Kidney glomerular epithelial cell (primary cell): ENCODE results near the gene NRF1.
A peak's percentile ranks its signal among the peaks of the same experiment; 100 is the strongest.
"Not testable (repeated sequence)": the region's sequence is repeated elsewhere in the genome, so short reads cannot be mapped to it uniquely, and the experiment has no call there.

Experiments
- DNase-seq: peaks from one replicate; lab custom pipeline; 2025; lab: John Stamatoyannopoulos, UW

Gene NRF1

DNA sequence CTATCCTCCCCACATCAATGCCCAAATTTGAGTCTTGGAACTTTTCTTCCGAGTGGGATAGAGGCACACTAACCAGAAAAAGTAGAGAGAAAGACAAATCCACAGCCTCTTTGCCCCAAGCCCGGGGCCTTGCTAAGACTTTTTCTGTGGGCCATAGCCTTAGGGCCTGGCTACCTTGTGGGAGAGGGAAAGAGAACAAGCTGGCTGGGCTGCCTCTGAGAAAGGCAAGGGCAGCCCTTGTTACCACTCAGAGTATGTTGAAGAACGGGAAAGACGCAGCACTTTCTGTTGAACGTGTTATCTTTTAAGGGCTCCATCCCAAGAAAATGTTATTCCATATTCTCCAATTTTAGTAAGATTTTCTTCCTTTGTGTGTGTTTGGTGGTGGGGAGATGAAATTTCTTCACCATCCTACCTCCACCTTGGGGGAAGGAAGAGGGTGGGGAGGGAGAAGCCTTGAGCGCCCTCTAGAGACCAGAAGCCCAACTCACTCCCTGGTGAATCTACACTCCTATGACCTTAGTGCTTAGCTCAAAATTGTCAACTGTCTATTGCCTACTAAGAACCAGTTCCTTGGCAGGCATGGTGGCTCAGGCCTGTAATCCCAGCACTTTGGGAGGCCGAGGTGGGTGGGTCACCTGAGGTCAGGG is 3.9 kb upstream of the NRF1 start:
- no peak for DNase-seq

GRCh38 chr7:129609666-129610065 is 1.9 kb upstream of the NRF1 start:
- no peak for DNase-seq

- DNase-seq: no peak
These were observed 743 bp upstream of the NRF1 start for GRCh38 chr7:129610709-129611245.

DNA sequence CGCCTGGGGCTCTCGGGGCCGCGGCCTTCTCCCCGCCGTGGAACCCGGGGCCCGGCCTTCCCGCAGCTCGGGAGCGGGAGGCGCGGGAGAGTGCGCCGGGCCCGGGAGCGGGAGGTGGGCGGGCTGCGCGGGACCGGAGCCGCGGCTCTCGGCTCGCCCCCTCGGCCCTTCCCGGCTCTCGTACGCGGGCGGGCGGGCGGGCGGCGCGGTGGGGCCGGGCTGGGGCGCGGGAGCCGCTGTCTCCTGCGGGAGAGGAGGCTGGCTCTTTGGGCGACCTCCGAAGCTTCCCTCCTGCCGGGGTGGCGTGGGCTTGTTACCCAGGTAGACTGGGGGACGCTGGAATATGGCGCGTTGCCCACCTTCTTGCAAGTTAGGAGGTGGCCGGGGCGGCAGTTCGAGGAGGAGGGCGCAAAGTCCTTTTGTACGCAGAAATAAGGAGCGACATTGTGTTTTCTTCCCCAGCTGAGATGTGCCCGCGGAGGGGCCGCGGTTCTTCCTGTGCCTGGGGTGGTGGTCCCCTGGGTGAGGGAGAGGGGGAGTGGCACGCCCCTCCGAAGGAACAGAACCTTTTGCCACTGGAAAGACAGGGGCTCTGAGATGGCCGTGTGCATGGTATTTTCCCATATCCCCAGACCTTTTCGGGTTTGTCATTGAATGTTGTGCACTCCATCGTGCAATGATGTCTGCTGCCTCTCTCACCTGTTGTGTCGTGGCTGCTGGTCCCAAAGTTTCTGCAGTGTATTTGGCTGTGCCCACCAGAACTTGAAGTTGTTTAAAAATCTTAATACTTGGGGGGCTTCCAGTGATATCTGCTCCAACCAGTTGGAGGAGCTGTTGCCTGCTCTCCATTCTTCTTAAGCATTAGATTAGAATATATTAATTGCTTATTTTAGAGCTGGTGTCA is 844 bp downstream of the NRF1 start:
- peak; percentile 30 for DNase-seq

GRCh38 chr7:129613016-129613337 is 1.5 kb downstream of the NRF1 start:
- no peak for DNase-seq

- DNase-seq: no peak
These were observed 3.5 kb downstream of the NRF1 start for GRCh38 chr7:129615018-129615417.

- DNase-seq: no peak
These were observed 5.0 kb downstream of the NRF1 start for GRCh38 chr7:129616530-129616929.

GRCh38 chr7:129617178-129617577 is 5.7 kb downstream of the NRF1 start:
- DNase-seq: no peak

- no peak for DNase-seq
These were observed 6.1 kb downstream of the NRF1 start for GRCh38 chr7:129617652-129618051.

GRCh38 chr7:129626896-129627295 is 15.4 kb downstream of the NRF1 start:
- no peak for DNase-seq

DNA sequence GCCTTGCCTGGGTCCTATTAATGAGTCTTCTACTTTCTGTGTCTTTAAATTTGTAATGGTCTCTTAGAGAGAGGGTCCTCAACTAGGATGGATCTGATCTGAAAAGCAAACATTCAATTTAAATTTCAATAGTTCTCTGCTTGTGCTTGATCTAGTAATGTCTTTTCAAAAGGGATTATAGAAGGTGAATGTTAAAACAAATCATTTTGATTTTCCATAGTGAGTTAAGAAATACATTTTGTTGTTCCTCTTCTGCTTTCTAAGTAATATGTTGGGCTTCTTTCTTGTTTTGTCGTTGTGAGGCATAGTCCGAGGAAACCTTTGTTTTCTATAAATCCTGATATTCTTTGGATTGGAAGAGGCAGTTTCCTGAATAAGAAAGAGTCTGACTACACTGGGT is 18.8 kb downstream of the NRF1 start:
- DNase-seq: no peak

- no peak for DNase-seq
These were observed 23.0 kb downstream of the NRF1 start for GRCh38 chr7:129634361-129635034.

GRCh38 chr7:129635300-129636029 is 23.9 kb downstream of the NRF1 start:
- peak; percentile 59 for DNase-seq

GRCh38 chr7:129636030-129636550 is 24.6 kb downstream of the NRF1 start:
- not testable (repeated sequence) for DNase-seq

GRCh38 chr7:129636641-129637040 is 25.1 kb downstream of the NRF1 start:
- no peak for DNase-seq

DNA sequence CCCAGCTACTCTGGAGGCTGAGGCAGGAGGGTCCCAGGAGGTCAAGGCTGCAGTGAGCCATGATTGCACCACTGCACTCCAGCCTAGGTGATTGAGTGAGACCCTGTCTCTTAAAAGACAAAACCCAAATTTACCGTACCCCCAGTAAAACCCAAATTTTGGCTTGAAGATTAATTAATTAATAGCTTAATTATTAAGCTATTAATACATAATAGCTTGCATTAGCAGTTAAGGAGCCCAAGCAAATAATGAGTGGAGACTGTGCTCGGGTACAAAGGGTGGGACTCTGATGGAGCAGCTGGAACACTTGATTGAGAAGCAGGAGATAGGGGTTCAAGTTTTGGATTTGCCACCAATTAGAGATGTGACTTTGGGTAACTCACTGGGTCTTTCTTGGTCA is 28.9 kb downstream of the NRF1 start:
- DNase-seq: no peak

DNA sequence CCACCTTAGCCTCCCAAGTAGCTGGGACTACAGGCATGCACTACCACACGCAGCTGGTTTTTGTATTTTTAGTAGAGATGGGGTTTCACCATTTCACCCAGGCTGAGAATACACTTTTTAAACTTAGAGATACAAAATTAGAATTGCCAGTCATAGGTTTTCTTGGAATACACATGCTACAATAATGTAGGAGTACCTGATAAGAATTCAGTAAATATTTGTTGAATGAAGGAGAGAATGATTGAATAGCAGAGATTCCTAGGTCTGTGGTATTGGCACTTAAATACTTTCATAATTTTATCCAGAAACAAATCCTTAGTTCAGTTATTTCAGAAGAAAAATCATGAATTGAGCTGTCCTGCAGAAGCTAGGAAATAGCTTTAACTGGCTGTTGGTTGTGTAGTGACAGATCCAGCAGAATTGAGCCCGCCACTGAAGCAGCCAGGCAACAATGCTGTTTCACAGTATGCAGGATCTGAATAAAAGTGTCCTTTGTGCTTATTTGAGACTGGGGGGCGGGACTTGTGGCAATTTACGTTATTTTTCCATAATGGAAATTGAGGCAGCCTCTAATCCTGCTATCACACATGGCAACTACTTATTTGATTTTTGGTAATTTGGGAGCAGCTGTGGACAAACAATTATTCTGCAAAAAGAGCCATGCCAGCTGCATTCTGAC is 31.5 kb downstream of the NRF1 start:
- DNase-seq: no peak

DNA sequence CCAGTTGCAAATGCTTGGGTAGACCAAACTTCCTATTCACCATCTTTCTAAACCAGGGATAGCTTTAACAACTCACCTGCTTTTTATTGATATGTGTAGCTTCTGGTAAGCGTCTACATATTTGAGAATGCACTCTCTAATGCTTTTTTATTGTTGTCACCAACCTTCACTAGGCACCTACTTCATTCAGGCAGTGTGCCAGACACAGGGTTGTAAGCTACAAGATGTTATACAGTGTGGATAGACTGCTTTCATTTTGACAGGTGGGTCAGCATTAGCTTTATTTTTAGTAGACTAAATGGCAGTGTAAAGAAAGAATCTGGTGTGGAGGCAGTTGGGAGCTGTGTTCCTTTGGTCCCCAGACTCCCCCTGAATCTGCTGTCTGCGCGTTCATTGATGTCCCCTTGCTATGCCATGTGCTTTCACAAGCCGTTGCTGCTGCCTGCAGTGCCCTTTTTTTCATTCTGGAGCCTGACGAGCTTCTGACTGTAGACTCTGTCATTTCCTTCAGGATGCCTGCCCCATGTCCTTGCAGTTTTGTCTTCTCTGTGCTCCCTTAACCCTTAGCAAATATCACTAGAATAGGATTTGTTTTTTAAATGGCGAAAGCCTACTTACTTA is 32.1 kb downstream of the NRF1 start:
- no peak for DNase-seq

GRCh38 chr7:129644634-129645230 is 33.2 kb downstream of the NRF1 start:
- DNase-seq: peak; percentile 45

GRCh38 chr7:129646369-129647021 is 35.0 kb downstream of the NRF1 start:
- no peak for DNase-seq
